ENCODE data around the gene ADAMTSL3. TPM values are rescaled to one million over a fixed set of nuclear protein-coding genes. Genes with fewer than 3 reads are reported as not detected.
A peak's percentile ranks its signal among the peaks of the same experiment; 100 is the strongest.

The ADAMTSL3 gene
- total and polyA plus RNA-seq, 2 of the 8 experiments (the other 6 are each of a cell fraction or from before 2014, with no cell fraction given): 0.35 to 1.4 TPM

DNA sequence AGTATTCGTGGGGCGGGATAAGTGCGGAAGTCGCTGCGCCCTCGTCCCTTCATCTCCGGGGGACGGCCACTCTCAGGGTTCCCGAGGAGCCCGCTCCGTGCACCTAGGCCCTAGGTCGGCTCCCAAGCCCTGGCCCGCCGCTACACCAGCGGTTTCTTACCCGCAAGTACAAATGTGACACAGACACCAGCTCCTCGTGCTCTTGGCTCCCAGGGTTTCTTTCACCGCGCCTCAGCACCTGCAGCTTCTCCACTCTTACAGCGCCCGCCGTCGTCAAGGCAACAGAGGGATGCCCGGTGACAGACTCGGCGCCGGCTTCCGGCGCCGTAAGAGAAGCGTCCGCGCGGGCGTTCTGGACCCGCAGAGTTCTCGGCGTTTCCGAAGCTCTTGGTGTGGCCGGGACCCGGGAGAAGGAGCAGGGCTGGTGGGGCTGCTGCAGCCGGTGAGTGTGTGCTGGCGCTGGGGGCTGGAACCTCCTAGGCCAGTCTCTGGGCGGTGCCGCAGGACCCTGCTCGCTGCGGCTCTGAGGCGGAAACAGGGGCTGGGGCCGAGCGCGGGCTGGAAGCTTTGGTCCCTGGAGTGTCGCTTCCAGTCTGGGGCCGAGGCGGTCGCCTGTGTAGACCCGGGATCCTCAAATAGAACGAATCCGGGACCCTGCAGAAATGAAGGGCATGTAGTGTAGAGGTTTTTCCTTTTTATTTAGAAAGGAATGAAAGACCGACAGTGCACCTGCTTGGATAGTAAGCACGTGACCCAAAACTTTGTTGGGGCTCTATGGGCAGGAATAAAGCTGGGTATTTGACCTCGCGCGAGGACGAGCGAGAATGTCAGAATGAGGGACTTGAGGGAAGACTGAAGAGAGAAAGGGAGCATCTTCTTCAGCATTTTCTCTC, 426.2 kb downstream of the ADAMTSL3 start (continued):
- TF ChIP-seq, protein P1, sequence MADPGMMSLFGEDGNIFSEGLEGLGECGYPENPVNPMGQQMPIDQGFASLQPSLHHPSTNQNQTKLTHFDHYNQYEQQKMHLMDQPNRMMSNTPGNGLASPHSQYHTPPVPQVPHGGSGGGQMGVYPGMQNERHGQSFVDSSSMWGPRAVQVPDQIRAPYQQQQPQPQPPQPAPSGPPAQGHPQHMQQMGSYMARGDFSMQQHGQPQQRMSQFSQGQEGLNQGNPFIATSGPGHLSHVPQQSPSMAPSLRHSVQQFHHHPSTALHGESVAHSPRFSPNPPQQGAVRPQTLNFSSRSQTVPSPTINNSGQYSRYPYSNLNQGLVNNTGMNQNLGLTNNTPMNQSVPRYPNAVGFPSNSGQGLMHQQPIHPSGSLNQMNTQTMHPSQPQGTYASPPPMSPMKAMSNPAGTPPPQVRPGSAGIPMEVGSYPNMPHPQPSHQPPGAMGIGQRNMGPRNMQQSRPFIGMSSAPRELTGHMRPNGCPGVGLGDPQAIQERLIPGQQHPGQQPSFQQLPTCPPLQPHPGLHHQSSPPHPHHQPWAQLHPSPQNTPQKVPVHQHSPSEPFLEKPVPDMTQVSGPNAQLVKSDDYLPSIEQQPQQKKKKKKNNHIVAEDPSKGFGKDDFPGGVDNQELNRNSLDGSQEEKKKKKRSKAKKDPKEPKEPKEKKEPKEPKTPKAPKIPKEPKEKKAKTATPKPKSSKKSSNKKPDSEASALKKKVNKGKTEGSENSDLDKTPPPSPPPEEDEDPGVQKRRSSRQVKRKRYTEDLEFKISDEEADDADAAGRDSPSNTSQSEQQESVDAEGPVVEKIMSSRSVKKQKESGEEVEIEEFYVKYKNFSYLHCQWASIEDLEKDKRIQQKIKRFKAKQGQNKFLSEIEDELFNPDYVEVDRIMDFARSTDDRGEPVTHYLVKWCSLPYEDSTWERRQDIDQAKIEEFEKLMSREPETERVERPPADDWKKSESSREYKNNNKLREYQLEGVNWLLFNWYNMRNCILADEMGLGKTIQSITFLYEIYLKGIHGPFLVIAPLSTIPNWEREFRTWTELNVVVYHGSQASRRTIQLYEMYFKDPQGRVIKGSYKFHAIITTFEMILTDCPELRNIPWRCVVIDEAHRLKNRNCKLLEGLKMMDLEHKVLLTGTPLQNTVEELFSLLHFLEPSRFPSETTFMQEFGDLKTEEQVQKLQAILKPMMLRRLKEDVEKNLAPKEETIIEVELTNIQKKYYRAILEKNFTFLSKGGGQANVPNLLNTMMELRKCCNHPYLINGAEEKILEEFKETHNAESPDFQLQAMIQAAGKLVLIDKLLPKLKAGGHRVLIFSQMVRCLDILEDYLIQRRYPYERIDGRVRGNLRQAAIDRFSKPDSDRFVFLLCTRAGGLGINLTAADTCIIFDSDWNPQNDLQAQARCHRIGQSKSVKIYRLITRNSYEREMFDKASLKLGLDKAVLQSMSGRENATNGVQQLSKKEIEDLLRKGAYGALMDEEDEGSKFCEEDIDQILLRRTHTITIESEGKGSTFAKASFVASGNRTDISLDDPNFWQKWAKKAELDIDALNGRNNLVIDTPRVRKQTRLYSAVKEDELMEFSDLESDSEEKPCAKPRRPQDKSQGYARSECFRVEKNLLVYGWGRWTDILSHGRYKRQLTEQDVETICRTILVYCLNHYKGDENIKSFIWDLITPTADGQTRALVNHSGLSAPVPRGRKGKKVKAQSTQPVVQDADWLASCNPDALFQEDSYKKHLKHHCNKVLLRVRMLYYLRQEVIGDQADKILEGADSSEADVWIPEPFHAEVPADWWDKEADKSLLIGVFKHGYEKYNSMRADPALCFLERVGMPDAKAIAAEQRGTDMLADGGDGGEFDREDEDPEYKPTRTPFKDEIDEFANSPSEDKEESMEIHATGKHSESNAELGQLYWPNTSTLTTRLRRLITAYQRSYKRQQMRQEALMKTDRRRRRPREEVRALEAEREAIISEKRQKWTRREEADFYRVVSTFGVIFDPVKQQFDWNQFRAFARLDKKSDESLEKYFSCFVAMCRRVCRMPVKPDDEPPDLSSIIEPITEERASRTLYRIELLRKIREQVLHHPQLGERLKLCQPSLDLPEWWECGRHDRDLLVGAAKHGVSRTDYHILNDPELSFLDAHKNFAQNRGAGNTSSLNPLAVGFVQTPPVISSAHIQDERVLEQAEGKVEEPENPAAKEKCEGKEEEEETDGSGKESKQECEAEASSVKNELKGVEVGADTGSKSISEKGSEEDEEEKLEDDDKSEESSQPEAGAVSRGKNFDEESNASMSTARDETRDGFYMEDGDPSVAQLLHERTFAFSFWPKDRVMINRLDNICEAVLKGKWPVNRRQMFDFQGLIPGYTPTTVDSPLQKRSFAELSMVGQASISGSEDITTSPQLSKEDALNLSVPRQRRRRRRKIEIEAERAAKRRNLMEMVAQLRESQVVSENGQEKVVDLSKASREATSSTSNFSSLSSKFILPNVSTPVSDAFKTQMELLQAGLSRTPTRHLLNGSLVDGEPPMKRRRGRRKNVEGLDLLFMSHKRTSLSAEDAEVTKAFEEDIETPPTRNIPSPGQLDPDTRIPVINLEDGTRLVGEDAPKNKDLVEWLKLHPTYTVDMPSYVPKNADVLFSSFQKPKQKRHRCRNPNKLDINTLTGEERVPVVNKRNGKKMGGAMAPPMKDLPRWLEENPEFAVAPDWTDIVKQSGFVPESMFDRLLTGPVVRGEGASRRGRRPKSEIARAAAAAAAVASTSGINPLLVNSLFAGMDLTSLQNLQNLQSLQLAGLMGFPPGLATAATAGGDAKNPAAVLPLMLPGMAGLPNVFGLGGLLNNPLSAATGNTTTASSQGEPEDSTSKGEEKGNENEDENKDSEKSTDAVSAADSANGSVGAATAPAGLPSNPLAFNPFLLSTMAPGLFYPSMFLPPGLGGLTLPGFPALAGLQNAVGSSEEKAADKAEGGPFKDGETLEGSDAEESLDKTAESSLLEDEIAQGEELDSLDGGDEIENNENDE (IDR thresholded peaks at IDR 0.05; ENCODE audit: insufficient replicate concordance, low read length): no peak
- TF ChIP-seq, protein P2, sequence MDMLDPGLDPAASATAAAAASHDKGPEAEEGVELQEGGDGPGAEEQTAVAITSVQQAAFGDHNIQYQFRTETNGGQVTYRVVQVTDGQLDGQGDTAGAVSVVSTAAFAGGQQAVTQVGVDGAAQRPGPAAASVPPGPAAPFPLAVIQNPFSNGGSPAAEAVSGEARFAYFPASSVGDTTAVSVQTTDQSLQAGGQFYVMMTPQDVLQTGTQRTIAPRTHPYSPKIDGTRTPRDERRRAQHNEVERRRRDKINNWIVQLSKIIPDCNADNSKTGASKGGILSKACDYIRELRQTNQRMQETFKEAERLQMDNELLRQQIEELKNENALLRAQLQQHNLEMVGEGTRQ (IDR thresholded peaks at IDR 0.05; ENCODE audit: low read length): 0 out of 2 replicates have a peak, but pooled peaks have one; percentile 8
- TF ChIP-seq TBP (IDR thresholded peaks at IDR 0.05; ENCODE audit: low read depth, low read length): peak; percentile 43; the same call in 1 of the 2 replicates
- TF ChIP-seq, protein P3, sequence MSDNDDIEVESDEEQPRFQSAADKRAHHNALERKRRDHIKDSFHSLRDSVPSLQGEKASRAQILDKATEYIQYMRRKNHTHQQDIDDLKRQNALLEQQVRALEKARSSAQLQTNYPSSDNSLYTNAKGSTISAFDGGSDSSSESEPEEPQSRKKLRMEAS (IDR thresholded peaks at IDR 0.05): peak; percentile 51; the same call in 1 of the 2 replicates
- no peak for TF ChIP-seq CBX5 (IDR thresholded peaks at IDR 0.05; ENCODE audit: low read depth, low read length)
- no peak for TF ChIP-seq MAFK (IDR thresholded peaks at IDR 0.05; ENCODE audit: low read depth, low read length)
